GM23338 (cell line): ENCODE results near the gene RASA3. TPM values are rescaled to one million over a fixed set of nuclear protein-coding genes. Genes with fewer than 3 reads are reported as not detected.
A peak's percentile ranks its signal among the peaks of the same experiment; 100 is the strongest.

Source experiments
- ATAC-seq: fragments of 200-7000 bp; cut with Tn5 transposase; 3 replicates; pipeline ENCODE4 v1.9.1; 2020
- DNase-seq: peaks from one replicate; pipeline ENCODE4 v3.0.0-alpha.2; 2015; ENCODE audit warnings: low spot score
- H2AFZ ChIP-seq: fragments of 200-600 bp; sonication (generic); 2 replicates; pipeline ENCODE4 v1.8.0; 2016; ENCODE audit warnings: antibody characterized with exemption, mild to moderate bottlenecking, moderate library complexity
- H3F3A ChIP-seq: fragments of 200-600 bp; sonication (generic); replicated peaks from 2 replicates; pipeline ENCODE4 v1.8.0; 2017; ENCODE audit warnings: antibody characterized with exemption, mixed run types, low read depth
- H3K27ac ChIP-seq: fragments of 200-600 bp; sonication (generic); 2 replicates; pipeline ENCODE4 v1.6.1; 2016; ENCODE audit warnings: low read depth
- H3K27me3 ChIP-seq: fragments of 200-600 bp; sonication (generic); 2 replicates; pipeline ENCODE4 v1.8.0; 2016; ENCODE audit warnings: mild to moderate bottlenecking, mixed run types, moderate library complexity; ENCODE audit not compliant: insufficient read depth
- H3K36me3 ChIP-seq: fragments of 200-600 bp; sonication (generic); 2 replicates; pipeline ENCODE4 v1.8.0; 2016; ENCODE audit warnings: mild to moderate bottlenecking; ENCODE audit not compliant: insufficient read depth
- H3K4me1 ChIP-seq: fragments of 200-600 bp; sonication (generic); 2 replicates; pipeline ENCODE4 v1.8.0; 2016; ENCODE audit warnings: mild to moderate bottlenecking, moderate library complexity; ENCODE audit not compliant: insufficient read depth
- H3K4me2 ChIP-seq: fragments of 200-600 bp; sonication (generic); 2 replicates; pipeline ENCODE4 v1.7.1; 2017; ENCODE audit warnings: mixed run types
- H3K4me3 ChIP-seq: fragments of 200-600 bp; sonication (generic); 2 replicates; pipeline ENCODE4 v1.6.1; 2016; ENCODE audit warnings: mixed run types
- H3K79me2 ChIP-seq: fragments of 200-600 bp; sonication (generic); replicated peaks from 2 replicates; pipeline ENCODE4 v1.8.0; 2017; ENCODE audit warnings: mild to moderate bottlenecking; ENCODE audit not compliant: insufficient read depth
- H3K9me2 ChIP-seq: fragments of 200-600 bp; sonication (generic); 2 replicates; pipeline ENCODE4 v1.8.0; 2017; ENCODE audit not compliant: insufficient read depth
- H4K20me1 ChIP-seq: fragments of 200-600 bp; sonication (generic); replicated peaks from 2 replicates; pipeline ENCODE4 v1.8.0; 2017; ENCODE audit warnings: mild to moderate bottlenecking; ENCODE audit not compliant: insufficient read depth
- H3K27ac Mint-ChIP-seq: 2 replicates; pipeline ENCODE4 v1.8.0; 2020; ENCODE audit warnings: inconsistent platforms, mild to moderate bottlenecking, moderate library complexity, mixed read lengths
- H3K27me3 Mint-ChIP-seq: 3 replicates; pipeline ENCODE4 v1.8.0; 2022; ENCODE audit warnings: low read depth, mild to moderate bottlenecking, moderate library complexity, mixed read lengths, inconsistent platforms; ENCODE audit not compliant: insufficient read depth, poor library complexity
- H3K36me3 Mint-ChIP-seq: 3 replicates; pipeline ENCODE4 v1.8.0; 2021; ENCODE audit warnings: low read depth, mild to moderate bottlenecking, inconsistent platforms, moderate library complexity, mixed read lengths
- H3K4me1 Mint-ChIP-seq: 3 replicates; pipeline ENCODE4 v1.8.0; 2020; ENCODE audit warnings: mild to moderate bottlenecking, inconsistent platforms, mixed read lengths
- H3K4me3 Mint-ChIP-seq: 3 replicates; pipeline ENCODE4 v1.8.0; 2021; ENCODE audit warnings: moderate library complexity, mild to moderate bottlenecking, inconsistent platforms, mixed read lengths
- H3K9me3 Mint-ChIP-seq: 3 replicates; pipeline ENCODE4 v1.8.0; 2020; ENCODE audit warnings: moderate library complexity, mild to moderate bottlenecking, inconsistent platforms, mixed read lengths
- CREB1 ChIP-seq: fragments of 250-450 bp; sonication (Bioruptor Pico); IDR thresholded peaks from 2 replicates; pipeline ENCODE4 v1.5.0; 2020; ENCODE audit warnings: low read depth, mild to moderate bottlenecking, moderate library complexity
- EZH2 ChIP-seq: fragments of 200-600 bp; sonication (generic); IDR thresholded peaks from one replicate; pipeline ENCODE4 v1.8.0; 2017; ENCODE audit warnings: antibody characterized with exemption, mild to moderate bottlenecking, low read depth; ENCODE audit not compliant: unreplicated experiment
- NANOG ChIP-seq: IDR thresholded peaks from 2 replicates; pipeline ENCODE4 v1.6.1; 2016; ENCODE audit warnings: antibody characterized with exemption, borderline replicate concordance
- POLR2AphosphoS5 ChIP-seq: IDR thresholded peaks from 2 replicates; pipeline ENCODE4 v1.6.1; 2016; ENCODE audit warnings: antibody characterized with exemption, low read depth
- STAT1 ChIP-seq: IDR thresholded peaks from one replicate; pipeline ENCODE4 v1.6.1; 2016; ENCODE audit warnings: antibody characterized with exemption; ENCODE audit not compliant: unreplicated experiment
- ZNF114 ChIP-seq: fragments of 250-450 bp; sonication (Bioruptor Pico); IDR thresholded peaks from 2 replicates; pipeline ENCODE4 v1.5.0; 2020; ENCODE audit warnings: mild to moderate bottlenecking, moderate library complexity
- ZNF331 ChIP-seq: fragments of 250-450 bp; sonication (Bioruptor Pico); IDR thresholded peaks from 2 replicates; pipeline ENCODE4 v1.5.0; 2020; ENCODE audit warnings: low read depth, mild to moderate bottlenecking, moderate library complexity
- polyA plus RNA-seq: library from polyadenylated mRNA; unstranded; fragments of >200 nt; fragmentation: Nextera tagmentation; extraction: Ambion mirVana; gene quantifications from 2 replicates; pipeline ENCODE4 v1.2.1, GENCODE V29; 2016
- total RNA-seq: library from RNA; depleted of rRNA; stranded (reverse); fragments of >200 nt; shearing (Covaris generic); gene quantifications from 2 replicates; pipeline ENCODE4 v1.2.3, GENCODE V29; 2014
- TF ChIP-seq, protein P1 (sequence below): fragments of 250-450 bp; sonication (Bioruptor Pico); IDR thresholded peaks from 2 replicates; pipeline ENCODE4 v1.5.0; 2020; ENCODE audit warnings: mild to moderate bottlenecking, moderate library complexity
- TF ChIP-seq, protein P2 (sequence below): IDR thresholded peaks from one replicate; pipeline ENCODE4 v1.6.1; 2018; ENCODE audit warnings: antibody characterized with exemption; ENCODE audit not compliant: unreplicated experiment

RASA3 gene
- total and polyA plus RNA-seq, 2 experiments from 2014 or later: 11.2 to 20.7 TPM

DNA sequence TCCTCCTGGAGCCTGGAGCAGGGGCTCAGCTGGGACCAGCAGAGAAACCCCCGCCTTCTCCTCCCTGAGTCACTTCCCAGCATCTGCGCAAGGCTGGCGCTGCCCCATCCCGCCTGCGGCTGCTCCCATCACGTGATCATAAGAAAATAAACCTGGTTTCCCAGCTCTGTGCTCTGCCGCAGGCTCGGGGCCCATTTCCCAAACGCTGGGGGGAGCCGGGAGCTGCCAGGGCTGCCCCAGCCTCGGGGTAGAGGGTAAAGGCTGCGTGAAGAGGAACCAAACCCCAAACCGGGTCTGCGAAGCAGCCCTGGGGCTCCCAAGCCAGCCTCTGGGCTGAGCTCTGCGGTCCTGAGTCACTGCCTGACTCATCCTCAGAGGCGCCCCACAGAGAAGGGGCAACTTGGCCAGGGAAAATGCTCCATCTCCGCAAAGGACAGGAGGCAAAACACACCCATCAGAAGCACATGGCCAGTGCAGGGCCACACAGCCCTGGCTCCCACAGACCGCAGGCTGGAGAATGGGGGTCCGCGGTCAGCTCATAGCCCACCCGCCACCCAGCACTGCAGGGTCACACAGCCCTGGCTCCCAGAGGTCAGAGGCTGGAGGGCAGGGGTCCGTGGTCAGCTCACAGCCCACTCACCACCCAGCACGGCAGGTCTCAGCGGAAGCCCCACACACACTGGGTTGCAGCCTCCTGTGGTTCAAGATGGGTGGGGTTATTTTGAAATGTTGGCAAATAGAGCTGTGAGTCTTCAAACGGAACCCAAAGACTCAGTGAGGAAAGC, 67.1 kb downstream of the RASA3 start:
- Mint-ChIP-seq H3K36me3 (no peaks in the 10 kb centered on the region), H3K27me3 (peaks cover 11% of the 10 kb centered on the region), H3K4me1 (peaks cover 30% of the 10 kb centered on the region), H3K27ac (peak overlapping the region; percentile 84), H3K4me3 (peak overlapping the region; percentile 60), H3K9me3 (no peaks in the 10 kb centered on the region; the same call in 2 of the 3 replicates)
- ATAC-seq: peak; percentile 82
- Histone ChIP-seq H3K36me3 (no peaks in the 10 kb centered on the region), H3F3A (peaks cover 6% of the 10 kb centered on the region), H3K4me3 (peak overlapping the region; percentile 30; the same call in 1 of the 2 replicates), H3K9me2 (no peaks in the 10 kb centered on the region), H3K79me2 (peaks cover 13% of the 10 kb centered on the region), H2AFZ (peak overlapping the region; percentile 69; the same call in 1 of the 2 replicates), H3K27me3 (no peaks in the 10 kb centered on the region), H3K4me1 (peaks cover 9% of the 10 kb centered on the region; the same call in 1 of the 2 replicates), H3K27ac (peak overlapping the region; percentile 84; the same call in 1 of the 2 replicates), H3K4me2 (peak overlapping the region; percentile 65), H4K20me1 (no peaks in the 10 kb centered on the region; the same call in 1 of the 2 replicates)
- peak; percentile 64 for DNase-seq
- TF ChIP-seq EZH2 (no peak), NANOG (no peak)

DNA sequence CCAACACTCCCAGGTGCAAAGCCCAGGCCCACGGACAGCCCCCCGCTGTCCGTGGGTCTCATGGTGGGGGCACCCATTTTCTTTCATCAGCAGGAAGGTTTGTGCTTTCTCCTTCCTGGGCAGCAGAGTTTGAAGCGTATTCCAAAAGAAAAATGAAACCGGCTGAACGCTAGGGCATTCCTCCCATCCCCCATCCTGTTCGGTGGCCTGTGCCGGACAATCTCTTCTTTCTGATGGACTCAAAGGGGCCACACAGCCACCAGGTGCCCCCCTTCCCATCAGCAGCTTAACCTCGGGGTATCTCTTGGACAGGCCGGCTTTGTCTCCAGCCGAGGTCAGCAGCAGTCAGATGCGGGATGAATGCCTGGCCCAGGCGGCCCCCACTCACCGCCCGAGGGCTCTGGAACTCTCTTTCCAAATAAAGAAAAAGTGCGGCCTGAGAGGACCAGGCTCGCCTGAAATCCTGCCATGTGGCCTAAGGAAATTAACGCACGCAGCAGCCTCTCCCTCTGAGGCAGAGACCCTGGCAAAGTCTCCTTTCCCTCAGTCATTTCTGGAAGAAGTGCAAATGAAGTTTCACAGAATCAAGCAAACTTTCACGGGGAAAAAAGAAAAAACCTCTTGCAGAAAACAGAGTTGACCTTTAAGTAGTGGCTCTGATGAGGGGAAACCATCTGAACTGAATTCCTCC, 67.8 kb downstream of the RASA3 start:
- H3K4me3 ChIP-seq: peak overlapping the region; percentile 30; the same call in 1 of the 2 replicates
- H4K20me1 ChIP-seq: no peaks in the 10 kb centered on the region; the same call in 1 of the 2 replicates
- peak overlapping the region; percentile 65 for H3K4me2 ChIP-seq
- 0 out of 2 replicates have a peak overlapping the region, but pooled peaks have one; percentile 69 for H2AFZ ChIP-seq
- peak overlapping the region; percentile 84; the same call in 1 of the 2 replicates for H3K27ac ChIP-seq
- TF ChIP-seq ZNF331 (CRISPR knock-in tag) (no peak), CREB1 (CRISPR knock-in tag) (no peak), ZNF114 (CRISPR knock-in tag) (no peak), POLR2AphosphoS5 (no peak), STAT1 (no peak), EZH2 (no peak)
- TF ChIP-seq, protein P1, sequence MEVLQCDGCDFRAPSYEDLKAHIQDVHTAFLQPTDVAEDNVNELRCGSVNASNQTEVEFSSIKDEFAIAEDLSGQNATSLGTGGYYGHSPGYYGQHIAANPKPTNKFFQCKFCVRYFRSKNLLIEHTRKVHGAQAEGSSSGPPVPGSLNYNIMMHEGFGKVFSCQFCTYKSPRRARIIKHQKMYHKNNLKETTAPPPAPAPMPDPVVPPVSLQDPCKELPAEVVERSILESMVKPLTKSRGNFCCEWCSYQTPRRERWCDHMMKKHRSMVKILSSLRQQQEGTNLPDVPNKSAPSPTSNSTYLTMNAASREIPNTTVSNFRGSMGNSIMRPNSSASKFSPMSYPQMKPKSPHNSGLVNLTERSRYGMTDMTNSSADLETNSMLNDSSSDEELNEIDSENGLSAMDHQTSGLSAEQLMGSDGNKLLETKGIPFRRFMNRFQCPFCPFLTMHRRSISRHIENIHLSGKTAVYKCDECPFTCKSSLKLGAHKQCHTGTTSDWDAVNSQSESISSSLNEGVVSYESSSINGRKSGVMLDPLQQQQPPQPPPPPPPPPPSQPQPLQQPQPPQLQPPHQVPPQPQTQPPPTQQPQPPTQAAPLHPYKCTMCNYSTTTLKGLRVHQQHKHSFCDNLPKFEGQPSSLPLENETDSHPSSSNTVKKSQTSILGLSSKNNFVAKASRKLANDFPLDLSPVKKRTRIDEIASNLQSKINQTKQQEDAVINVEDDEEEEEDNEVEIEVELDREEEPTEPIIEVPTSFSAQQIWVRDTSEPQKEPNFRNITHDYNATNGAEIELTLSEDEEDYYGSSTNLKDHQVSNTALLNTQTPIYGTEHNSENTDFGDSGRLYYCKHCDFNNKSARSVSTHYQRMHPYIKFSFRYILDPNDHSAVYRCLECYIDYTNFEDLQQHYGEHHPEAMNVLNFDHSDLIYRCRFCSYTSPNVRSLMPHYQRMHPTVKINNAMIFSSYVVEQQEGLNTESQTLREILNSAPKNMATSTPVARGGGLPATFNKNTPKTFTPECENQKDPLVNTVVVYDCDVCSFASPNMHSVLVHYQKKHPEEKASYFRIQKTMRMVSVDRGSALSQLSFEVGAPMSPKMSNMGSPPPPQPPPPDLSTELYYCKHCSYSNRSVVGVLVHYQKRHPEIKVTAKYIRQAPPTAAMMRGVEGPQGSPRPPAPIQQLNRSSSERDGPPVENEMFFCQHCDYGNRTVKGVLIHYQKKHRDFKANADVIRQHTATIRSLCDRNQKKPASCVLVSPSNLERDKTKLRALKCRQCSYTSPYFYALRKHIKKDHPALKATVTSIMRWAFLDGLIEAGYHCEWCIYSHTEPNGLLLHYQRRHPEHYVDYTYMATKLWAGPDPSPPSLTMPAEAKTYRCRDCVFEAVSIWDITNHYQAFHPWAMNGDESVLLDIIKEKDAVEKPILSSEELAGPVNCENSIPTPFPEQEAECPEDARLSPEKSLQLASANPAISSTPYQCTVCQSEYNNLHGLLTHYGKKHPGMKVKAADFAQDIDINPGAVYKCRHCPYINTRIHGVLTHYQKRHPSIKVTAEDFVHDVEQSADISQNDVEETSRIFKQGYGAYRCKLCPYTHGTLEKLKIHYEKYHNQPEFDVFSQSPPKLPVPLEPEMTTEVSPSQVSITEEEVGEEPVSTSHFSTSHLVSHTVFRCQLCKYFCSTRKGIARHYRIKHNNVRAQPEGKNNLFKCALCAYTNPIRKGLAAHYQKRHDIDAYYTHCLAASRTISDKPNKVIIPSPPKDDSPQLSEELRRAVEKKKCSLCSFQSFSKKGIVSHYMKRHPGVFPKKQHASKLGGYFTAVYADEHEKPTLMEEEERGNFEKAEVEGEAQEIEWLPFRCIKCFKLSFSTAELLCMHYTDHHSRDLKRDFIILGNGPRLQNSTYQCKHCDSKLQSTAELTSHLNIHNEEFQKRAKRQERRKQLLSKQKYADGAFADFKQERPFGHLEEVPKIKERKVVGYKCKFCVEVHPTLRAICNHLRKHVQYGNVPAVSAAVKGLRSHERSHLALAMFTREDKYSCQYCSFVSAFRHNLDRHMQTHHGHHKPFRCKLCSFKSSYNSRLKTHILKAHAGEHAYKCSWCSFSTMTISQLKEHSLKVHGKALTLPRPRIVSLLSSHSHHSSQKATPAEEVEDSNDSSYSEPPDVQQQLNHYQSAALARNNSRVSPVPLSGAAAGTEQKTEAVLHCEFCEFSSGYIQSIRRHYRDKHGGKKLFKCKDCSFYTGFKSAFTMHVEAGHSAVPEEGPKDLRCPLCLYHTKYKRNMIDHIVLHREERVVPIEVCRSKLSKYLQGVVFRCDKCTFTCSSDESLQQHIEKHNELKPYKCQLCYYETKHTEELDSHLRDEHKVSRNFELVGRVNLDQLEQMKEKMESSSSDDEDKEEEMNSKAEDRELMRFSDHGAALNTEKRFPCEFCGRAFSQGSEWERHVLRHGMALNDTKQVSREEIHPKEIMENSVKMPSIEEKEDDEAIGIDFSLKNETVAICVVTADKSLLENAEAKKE (CRISPR knock-in tag): no peak
- TF ChIP-seq, protein P2, sequence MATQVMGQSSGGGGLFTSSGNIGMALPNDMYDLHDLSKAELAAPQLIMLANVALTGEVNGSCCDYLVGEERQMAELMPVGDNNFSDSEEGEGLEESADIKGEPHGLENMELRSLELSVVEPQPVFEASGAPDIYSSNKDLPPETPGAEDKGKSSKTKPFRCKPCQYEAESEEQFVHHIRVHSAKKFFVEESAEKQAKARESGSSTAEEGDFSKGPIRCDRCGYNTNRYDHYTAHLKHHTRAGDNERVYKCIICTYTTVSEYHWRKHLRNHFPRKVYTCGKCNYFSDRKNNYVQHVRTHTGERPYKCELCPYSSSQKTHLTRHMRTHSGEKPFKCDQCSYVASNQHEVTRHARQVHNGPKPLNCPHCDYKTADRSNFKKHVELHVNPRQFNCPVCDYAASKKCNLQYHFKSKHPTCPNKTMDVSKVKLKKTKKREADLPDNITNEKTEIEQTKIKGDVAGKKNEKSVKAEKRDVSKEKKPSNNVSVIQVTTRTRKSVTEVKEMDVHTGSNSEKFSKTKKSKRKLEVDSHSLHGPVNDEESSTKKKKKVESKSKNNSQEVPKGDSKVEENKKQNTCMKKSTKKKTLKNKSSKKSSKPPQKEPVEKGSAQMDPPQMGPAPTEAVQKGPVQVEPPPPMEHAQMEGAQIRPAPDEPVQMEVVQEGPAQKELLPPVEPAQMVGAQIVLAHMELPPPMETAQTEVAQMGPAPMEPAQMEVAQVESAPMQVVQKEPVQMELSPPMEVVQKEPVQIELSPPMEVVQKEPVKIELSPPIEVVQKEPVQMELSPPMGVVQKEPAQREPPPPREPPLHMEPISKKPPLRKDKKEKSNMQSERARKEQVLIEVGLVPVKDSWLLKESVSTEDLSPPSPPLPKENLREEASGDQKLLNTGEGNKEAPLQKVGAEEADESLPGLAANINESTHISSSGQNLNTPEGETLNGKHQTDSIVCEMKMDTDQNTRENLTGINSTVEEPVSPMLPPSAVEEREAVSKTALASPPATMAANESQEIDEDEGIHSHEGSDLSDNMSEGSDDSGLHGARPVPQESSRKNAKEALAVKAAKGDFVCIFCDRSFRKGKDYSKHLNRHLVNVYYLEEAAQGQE: no peak
- Mint-ChIP-seq H3K27ac (peak overlapping the region; percentile 84), H3K27me3 (peaks cover 13% of the 10 kb centered on the region), H3K4me3 (peak overlapping the region; percentile 60; the same call in 2 of the 3 replicates), H3K4me1 (peaks cover 30% of the 10 kb centered on the region), H3K9me3 (no peaks in the 10 kb centered on the region; the same call in 1 of the 3 replicates), H3K36me3 (no peaks in the 10 kb centered on the region)
- no peaks in the 10 kb centered on the region for H3K36me3 ChIP-seq
- peak; percentile 50 for ATAC-seq
- no peaks in the 10 kb centered on the region for H3K9me2 ChIP-seq
- H3K27me3 ChIP-seq: no peaks in the 10 kb centered on the region
- H3K4me1 ChIP-seq: peaks cover 9% of the 10 kb centered on the region; the same call in 1 of the 2 replicates
- no peak for DNase-seq
- peaks cover 13% of the 10 kb centered on the region for H3K79me2 ChIP-seq
- peaks cover 6% of the 10 kb centered on the region for H3F3A ChIP-seq
